LNCaP clone FGC (cell line): ENCODE results near the gene OR6B2.
"Not testable (repeated sequence)": the region's sequence is repeated elsewhere in the genome, so short reads cannot be mapped to it uniquely, and the experiment has no call there.

Experiments
- DNase-seq: peaks from one replicate; pipeline ENCODE4 v3.0.0-alpha.2; 2011; ENCODE audit warnings: low read depth
- H3K4me3 ChIP-seq: 2 replicates; pipeline ENCODE4 v1.5.1; 2011; ENCODE audit warnings: mild to moderate bottlenecking, low read depth, low read length, control low read depth
- CTCF ChIP-seq: IDR thresholded peaks from 2 replicates; pipeline ENCODE4 v1.5.1; 2012; ENCODE audit warnings: mild to moderate bottlenecking; ENCODE audit not compliant: control insufficient read depth, insufficient read depth; ENCODE audit errors: extremely low read depth

The OR6B2 gene

GRCh38 chr2:240052524-240052923, 22.3 kb upstream of the OR6B2 start:
- no peak for TF ChIP-seq CTCF
- no peak for DNase-seq
- no peak overlapping the region for H3K4me3 ChIP-seq

GRCh38 chr2:240051697-240052096, 21.5 kb upstream of the OR6B2 start:
- no peak overlapping the region for H3K4me3 ChIP-seq
- TF ChIP-seq CTCF = no peak
- no peak for DNase-seq

GRCh38 chr2:240050278-240050677, 20.0 kb upstream of the OR6B2 start:
- TF ChIP-seq CTCF = no peak
- no peak for DNase-seq

GRCh38 chr2:240048237-240048636, 18.0 kb upstream of the OR6B2 start:
- no peak overlapping the region for H3K4me3 ChIP-seq
- no peak for TF ChIP-seq CTCF
- DNase-seq = no peak

More at GRCh38 chr2:240050278-240050677, 20.0 kb upstream of the OR6B2 start:
- no peak overlapping the region for H3K4me3 ChIP-seq

- no peak for TF ChIP-seq CTCF
- no peak overlapping the region for H3K4me3 ChIP-seq
- no peak for DNase-seq
These were observed 14.9 kb upstream of the OR6B2 start for GRCh38 chr2:240045098-240045497.

- H3K4me3 ChIP-seq, DNase-seq: not testable (repeated sequence)
These were observed 13.9 kb upstream of the OR6B2 start for GRCh38 chr2:240044096-240044495.

GRCh38 chr2:240043279-240043989, 13.2 kb upstream of the OR6B2 start:
- H3K4me3 ChIP-seq = no peak overlapping the region
- DNase-seq = no peak
- TF ChIP-seq CTCF = no peak
